Gastrocnemius medialis (tissue), 4 donors: ENCODE results near the gene DAD1. TPM values are rescaled to one million over a fixed set of nuclear protein-coding genes. Genes with fewer than 3 reads are reported as not detected.
"Not testable (repeated sequence)": the region's sequence is repeated elsewhere in the genome, so short reads cannot be mapped to it uniquely, and the experiment has no call there.

Experiments used
- ATAC-seq, 2 donors: fragments of 150-250 bp; one replicate each; pipeline ENCODE4 v1.9.1; 2016
- DNase-seq, 2 donors: peaks; one replicate each; pipeline ENCODE4 v3.0.0-alpha.2; 2019
- H3K27ac ChIP-seq, 4 donors: fragments of 200-600 bp; sonication (generic); 1 replicate in 1 of 4; 2 replicates in 3 of 4; pipeline ENCODE4 v1.5.1; 2016 to 2018; ENCODE audit warnings: mild to moderate bottlenecking in 2 of 4, moderate library complexity in 1 of 4
- H3K27me3 ChIP-seq, 3 donors: fragments of 200-600 bp; sonication (generic) in 2 of 3; 1 replicate in 1 of 3; 2 replicates in 2 of 3; pipeline versions ENCODE4 v1.5.1 to v1.6.0; 2016 to 2019; ENCODE audit warnings: mild to moderate bottlenecking in 1 of 3, moderate library complexity in 1 of 3
- H3K36me3 ChIP-seq, 2 donors: fragments of 200-600 bp; sonication (generic) in 1 of 2; one replicate each; pipeline ENCODE4 v1.5.1; 2017 to 2018
- H3K4me1 ChIP-seq, 2 donors: fragments of 200-600 bp; sonication (generic) in 1 of 2; one replicate each; pipeline ENCODE4 v1.5.1; 2016 to 2017; ENCODE audit warnings: mild to moderate bottlenecking in 2 of 2
- H3K4me3 ChIP-seq, 4 donors: fragments of 200-600 bp; sonication (generic) in 3 of 4; 1 replicate in 1 of 4; 2 replicates in 3 of 4; pipeline ENCODE4 v1.5.1; 2016 to 2019; ENCODE audit warnings: mild to moderate bottlenecking in 2 of 4
- H3K9me3 ChIP-seq, 3 donors: fragments of 200-600 bp; sonication (generic) in 2 of 3; 1 replicate in 1 of 3; 2 replicates in 2 of 3; pipeline ENCODE4 v1.5.1; 2016 to 2019
- POLR2A ChIP-seq, 2 donors: fragments of 450-650 bp; IDR thresholded peaks; one replicate each; pipeline ENCODE4 v1.6.1; 2017; ENCODE audit warnings: antibody characterized with exemption in 2 of 2, mild to moderate bottlenecking in 2 of 2, moderate library complexity in 2 of 2
- in situ Hi-C, 4 donors: fragments of 200-750 bp; cut with MboI; loops; one replicate each; pipeline versions ENCODE4 v1.15.0 to v1.8.0; 2017; ENCODE audit warnings: low sequenced_read_pairs in 4 of 4
- intact Hi-C: fragments of 100-400 bp; cut with DNase I; formaldehyde crosslinking; loops from one replicate; pipeline ENCODE4 v1.15.1; 2023; ENCODE audit warnings: low total_unique reads
- total RNA-seq, 4 donors: library from RNA; depleted of rRNA; stranded (reverse); fragments of >200 nt; gene quantifications; one replicate each; pipeline versions ENCODE4 v1.1.0 to v1.2.3, GENCODE V29; 2016
- TF ChIP-seq, protein P1 (sequence below), 5 experiments: fragments of 450-650 bp in 3 of 5; fragments of 200-600 bp in 2 of 5; sonication (generic) in 2 of 5; IDR thresholded peaks in 4 of 5; conservative IDR thresholded peaks in 1 of 5; 1 replicate in 4 of 5; 2 replicates in 1 of 5; pipeline ENCODE4 v1.5.1; 2016 to 2019; ENCODE audit warnings: antibody characterized with exemption in 5 of 5, mild to moderate bottlenecking in 3 of 5, moderate library complexity in 3 of 5

The DAD1 gene
- total RNA-seq, 4 donors from 2014 or later, result 155 to 257 (median 209) TPM

DNA sequence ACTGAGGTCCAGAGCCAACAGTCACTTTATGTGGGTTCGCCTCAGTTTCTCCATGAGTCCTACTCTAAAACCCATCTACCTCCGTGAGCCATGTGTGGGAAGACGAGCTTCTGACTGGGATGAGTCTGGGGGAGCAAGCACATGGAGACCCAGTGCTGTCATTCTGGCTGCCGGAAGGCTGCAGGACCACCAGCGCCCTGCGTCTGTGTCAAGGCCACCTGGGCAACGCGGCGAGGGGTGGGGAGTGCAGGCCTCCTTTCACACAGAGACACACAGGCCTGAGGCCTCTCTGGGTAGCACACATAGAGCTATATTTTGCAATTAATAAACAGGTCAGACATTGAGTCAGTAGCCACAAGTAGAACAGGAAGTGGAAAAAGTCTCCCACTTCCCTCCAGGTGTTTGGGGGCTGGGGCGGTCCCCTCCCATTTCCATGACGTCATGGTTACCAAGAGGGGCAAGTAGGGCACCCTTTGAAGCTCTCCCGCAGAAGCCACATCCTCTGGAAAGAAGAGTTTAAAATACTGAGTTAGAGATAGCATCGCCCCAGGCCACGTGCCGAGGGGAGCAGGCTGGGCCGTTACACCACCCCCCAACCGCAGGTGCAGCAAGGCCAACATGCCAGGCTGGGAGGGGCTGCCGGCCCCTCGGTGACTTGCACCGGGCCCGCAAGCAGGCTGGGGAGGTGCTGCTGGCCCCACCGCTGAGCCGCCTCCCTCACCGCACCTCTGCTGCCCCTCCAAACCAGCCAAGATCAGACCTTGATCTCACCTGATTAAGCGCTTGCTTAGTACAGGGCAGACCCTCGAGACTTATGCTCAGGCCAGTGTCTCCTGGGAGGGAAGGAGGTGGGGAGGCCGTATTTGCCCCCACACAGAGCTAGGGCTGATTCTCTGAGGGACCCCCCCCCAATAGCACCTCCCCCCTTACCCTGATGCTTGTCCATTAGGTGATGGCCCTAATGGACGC lies 32.7 kb downstream of the DAD1 start:
- intact Hi-C loops, result loop anchor here (2.0 to 5.0 kb wide), 5 partner anchors 96 to 426 kb away; partner anchors contain the start of genes AJUBA and OXA1L
- in situ Hi-C loops, result loop anchor here in 1 of 4 donors (25.0 kb wide), 1 partner anchor 306 kb away; the partner anchor contains the start of gene LRP10
- Histone ChIP-seq H3K4me1 (peaks cover 9 to 14% of the 10 kb centered on the region in 2 donors), H3K27me3 (no peaks in the 10 kb centered on the region), H3K36me3 (no peaks in the 10 kb centered on the region), H3K27ac (peak overlapping the region in 2 of 4 donors; percentile 56 to 60), H3K9me3 (no peaks in the 10 kb centered on the region), H3K4me3 (peak overlapping the region in 2 of 4 donors; percentile 45 to 62)
- no peak for TF ChIP-seq POLR2A (IDR thresholded peaks at IDR 0.05)
- TF ChIP-seq, protein P1, sequence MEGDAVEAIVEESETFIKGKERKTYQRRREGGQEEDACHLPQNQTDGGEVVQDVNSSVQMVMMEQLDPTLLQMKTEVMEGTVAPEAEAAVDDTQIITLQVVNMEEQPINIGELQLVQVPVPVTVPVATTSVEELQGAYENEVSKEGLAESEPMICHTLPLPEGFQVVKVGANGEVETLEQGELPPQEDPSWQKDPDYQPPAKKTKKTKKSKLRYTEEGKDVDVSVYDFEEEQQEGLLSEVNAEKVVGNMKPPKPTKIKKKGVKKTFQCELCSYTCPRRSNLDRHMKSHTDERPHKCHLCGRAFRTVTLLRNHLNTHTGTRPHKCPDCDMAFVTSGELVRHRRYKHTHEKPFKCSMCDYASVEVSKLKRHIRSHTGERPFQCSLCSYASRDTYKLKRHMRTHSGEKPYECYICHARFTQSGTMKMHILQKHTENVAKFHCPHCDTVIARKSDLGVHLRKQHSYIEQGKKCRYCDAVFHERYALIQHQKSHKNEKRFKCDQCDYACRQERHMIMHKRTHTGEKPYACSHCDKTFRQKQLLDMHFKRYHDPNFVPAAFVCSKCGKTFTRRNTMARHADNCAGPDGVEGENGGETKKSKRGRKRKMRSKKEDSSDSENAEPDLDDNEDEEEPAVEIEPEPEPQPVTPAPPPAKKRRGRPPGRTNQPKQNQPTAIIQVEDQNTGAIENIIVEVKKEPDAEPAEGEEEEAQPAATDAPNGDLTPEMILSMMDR (IDR thresholded peaks at IDR 0.05 in 4 of 5, conservative IDR thresholded peaks at IDR 0.05 in 1 of 5), result no peak
- ATAC-seq (peak in 1 of 2 donors; percentile 14), DNase-seq (peak; percentile 32 to 36)

DNA sequence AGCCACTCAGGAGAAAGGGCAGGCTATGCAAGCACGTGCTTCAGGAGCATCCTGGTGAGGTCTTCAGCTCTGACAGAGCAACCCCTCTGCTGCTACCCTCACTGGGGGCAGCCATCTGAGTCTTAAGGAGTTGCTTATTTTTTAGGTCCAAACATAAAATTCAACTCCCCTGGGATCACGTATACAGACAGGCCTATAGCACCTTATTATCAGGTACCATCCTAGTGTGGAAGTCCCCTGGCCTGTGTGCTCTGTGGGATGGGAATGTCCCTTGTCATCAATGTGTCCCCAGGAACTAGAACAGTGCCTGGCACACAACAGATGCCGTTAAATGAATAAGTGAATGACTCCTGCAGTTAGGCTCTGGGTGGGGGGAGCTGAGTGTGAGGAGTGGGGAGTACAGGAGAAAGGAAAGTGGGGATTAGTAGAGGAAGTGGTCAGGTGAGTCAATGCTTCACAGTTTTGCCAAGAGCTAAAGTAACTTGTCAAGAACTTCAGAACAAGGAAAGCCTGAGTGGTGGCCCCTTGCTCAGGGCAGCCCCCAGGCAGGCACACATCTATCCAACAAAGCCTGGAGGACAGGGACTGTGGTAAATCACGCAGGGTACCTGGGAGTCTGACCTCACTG lies 33.5 kb downstream of the DAD1 start:
- no peaks in the 10 kb centered on the region for H3K27me3 ChIP-seq
- H3K27ac ChIP-seq, result no peak overlapping the region
- H3K36me3 ChIP-seq, result no peaks in the 10 kb centered on the region
- DNase-seq, result no peak
- ATAC-seq, result no peak
- TF ChIP-seq POLR2A (IDR thresholded peaks at IDR 0.05), result no peak
- TF ChIP-seq, protein P1 (IDR thresholded peaks at IDR 0.05 in 4 of 5, conservative IDR thresholded peaks at IDR 0.05 in 1 of 5), result no peak
- intact Hi-C loops, result loop anchor here (2.0 to 5.0 kb wide), 5 partner anchors 97 to 427 kb away; partner anchors contain the start of genes AJUBA and OXA1L
- no peaks in the 10 kb centered on the region for H3K9me3 ChIP-seq
- H3K4me1 ChIP-seq, result peaks cover 15 to 19% of the 10 kb centered on the region in 2 donors
- no peak overlapping the region for H3K4me3 ChIP-seq
- in situ Hi-C loops, result loop anchor here in 1 of 4 donors (25.0 kb wide), 1 partner anchor 307 kb away; the partner anchor contains the start of gene LRP10

DNA sequence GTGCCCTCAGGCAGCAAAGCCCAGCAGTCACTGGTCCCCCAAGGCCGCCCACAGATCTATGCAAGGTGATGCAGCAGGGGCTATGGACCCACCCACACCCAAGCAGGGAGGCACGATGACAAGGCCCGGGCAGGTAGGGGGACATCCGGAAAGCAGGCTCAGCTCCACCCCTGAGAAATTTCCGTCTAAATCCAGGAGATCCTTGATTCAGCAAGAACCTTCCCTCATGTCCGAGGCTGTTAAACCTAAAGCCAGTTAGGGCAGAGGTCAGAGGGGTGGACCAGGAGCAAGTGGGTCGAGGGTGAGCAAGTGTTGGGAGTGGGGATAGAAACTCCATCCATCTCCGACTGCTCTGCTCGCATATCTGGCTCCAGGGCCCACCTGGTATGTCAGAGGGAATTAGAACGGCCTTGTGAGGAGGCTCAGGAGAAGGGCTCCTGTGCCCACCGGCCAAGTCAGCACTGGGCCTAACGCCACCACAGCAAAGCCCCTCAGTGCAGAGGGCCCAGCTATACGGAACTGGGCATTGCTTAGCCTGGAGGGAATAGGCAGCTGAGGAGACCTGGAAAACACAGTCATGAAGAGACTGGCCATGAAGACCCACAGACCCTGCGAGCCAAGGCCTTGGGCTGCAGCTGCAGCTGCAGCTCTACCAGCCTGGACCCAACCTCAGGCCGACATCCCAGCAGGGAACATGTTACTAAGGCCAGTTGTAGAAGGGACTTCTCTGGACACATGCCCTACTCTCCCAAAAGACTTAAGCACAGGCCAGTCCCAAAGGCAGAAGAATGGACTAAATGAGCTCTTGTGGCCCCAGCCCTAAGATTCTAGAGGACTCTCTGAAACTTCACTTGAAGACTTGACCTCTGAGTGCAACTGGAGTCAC lies 34.3 kb downstream of the DAD1 start:
- no peak for ATAC-seq
- in situ Hi-C loops (loop anchor here in 1 of 4 donors (25.0 kb wide), 1 partner anchor 308 kb away; the partner anchor contains the start of gene LRP10), intact Hi-C loops (loop anchor here (5.0 kb wide), 1 partner anchor 213 kb away; the partner anchor contains the start of gene OXA1L)
- Histone ChIP-seq H3K9me3 (no peaks in the 10 kb centered on the region), H3K27me3 (no peaks in the 10 kb centered on the region), H3K27ac (no peak overlapping the region), H3K4me3 (no peak overlapping the region), H3K4me1 (peaks cover 22 to 26% of the 10 kb centered on the region in 2 donors), H3K36me3 (no peaks in the 10 kb centered on the region)
- DNase-seq, result no peak
- TF ChIP-seq POLR2A (IDR thresholded peaks at IDR 0.05), result no peak
- TF ChIP-seq, protein P1 (IDR thresholded peaks at IDR 0.05 in 4 of 5, conservative IDR thresholded peaks at IDR 0.05 in 1 of 5), result no peak

DNA sequence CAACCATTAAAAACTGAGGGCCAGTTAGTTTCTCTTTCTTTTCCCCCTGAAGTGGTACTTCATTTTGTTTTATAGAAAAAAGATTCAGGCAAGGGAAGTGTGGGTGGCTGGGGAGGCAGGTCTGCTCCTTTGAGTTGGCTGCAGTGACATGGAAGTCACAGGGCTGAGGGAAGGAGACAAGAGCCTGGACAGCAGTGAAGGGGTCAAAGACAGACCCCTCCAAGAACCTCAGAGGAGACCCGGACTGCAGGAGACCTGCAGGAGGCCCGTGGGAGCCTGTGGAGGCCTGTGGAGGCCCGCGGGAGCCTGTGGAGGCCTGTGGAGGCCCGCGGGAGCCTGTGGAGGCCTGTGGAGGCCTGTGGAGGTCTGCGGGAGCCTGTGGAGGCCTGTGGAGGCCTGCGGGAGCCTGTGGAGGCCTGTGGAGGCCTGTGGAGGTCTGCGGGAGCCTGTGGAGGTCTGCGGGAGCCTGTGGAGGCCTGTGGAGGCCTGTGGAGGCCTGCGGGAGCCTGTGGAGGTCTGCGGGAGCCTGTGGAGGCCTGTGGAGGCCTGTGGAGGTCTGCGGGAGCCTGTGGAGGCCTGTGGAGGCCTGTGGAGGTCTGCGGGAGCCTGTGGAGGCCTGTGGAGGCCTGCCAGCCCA lies 35.0 kb downstream of the DAD1 start:
- in situ Hi-C loops, result loop anchor here in 1 of 4 donors (25.0 kb wide), 1 partner anchor 308 kb away; the partner anchor contains the start of gene LRP10

More for the DNA sequence above, 35.0 kb downstream of the DAD1 start:
- H3K27ac ChIP-seq, intact Hi-C loops, H3K4me3 ChIP-seq, H3K9me3 ChIP-seq, ATAC-seq, DNase-seq, H3K36me3 ChIP-seq, H3K27me3 ChIP-seq: not testable (repeated sequence)
- peaks cover 20 to 23% of the 10 kb centered on the region in 2 donors for H3K4me1 ChIP-seq
